PC-9 (cell line): ENCODE data around the gene IGF2BP2.

Experiments used
- CTCF ChIP-seq: fragments of 200-600 bp; sonication (generic); conservative IDR thresholded peaks from 2 replicates; pipeline ENCODE4 v1.6.1; 2017; ENCODE audit warnings: mixed run types, antibody characterized with exemption, mild to moderate bottlenecking, moderate library complexity
- EZH2 ChIP-seq: fragments of 200-600 bp; sonication (generic); IDR thresholded peaks from 2 replicates; pipeline ENCODE4 v1.8.0; 2017; ENCODE audit warnings: antibody characterized with exemption, low read depth

GRCh38 chr3:185696039-185696438 is 128.8 kb downstream of the IGF2BP2 start:
- TF ChIP-seq CTCF = no peak
- TF ChIP-seq EZH2 = no peak
